HG03439 (cell line): ENCODE measurements around the gene GABRB3.

Source experiments
- ATAC-seq: cut with Tn5 transposase; IDR thresholded peaks from one replicate; pipeline ENCODE4 v1.9.1; 2021; ENCODE audit warnings: mild to moderate bottlenecking, moderate library complexity; ENCODE audit not compliant: unreplicated experiment

GABRB3 gene

GRCh38 chr15:26679927-26680326, 92.9 kb downstream of the GABRB3 start:
- no peak for ATAC-seq

GRCh38 chr15:26676115-26676514, 96.8 kb downstream of the GABRB3 start:
- no peak for ATAC-seq

GRCh38 chr15:26674467-26674866, 98.4 kb downstream of the GABRB3 start:
- ATAC-seq, result no peak

- no peak for ATAC-seq
Observed at GRCh38 chr15:26673445-26673844, 99.4 kb downstream of the GABRB3 start.

- no peak for ATAC-seq
Observed at GRCh38 chr15:26670116-26670515, 102.8 kb downstream of the GABRB3 start.

- no peak for ATAC-seq
Observed at GRCh38 chr15:26667222-26667988, 105.5 kb downstream of the GABRB3 start.

- ATAC-seq, result no peak
Observed at GRCh38 chr15:26665957-26666791, 106.7 kb downstream of the GABRB3 start.

GRCh38 chr15:26662283-26662682, 110.6 kb downstream of the GABRB3 start:
- ATAC-seq, result no peak

GRCh38 chr15:26661748-26662147, 111.1 kb downstream of the GABRB3 start:
- no peak for ATAC-seq

- no peak for ATAC-seq
Observed at GRCh38 chr15:26661107-26661506, 111.8 kb downstream of the GABRB3 start.

GRCh38 chr15:26660241-26660640, 112.6 kb downstream of the GABRB3 start:
- ATAC-seq, result no peak

- no peak for ATAC-seq
Observed at GRCh38 chr15:26658290-26658689, 114.6 kb downstream of the GABRB3 start.

GRCh38 chr15:26656080-26656479, 116.8 kb downstream of the GABRB3 start:
- no peak for ATAC-seq

- ATAC-seq, result no peak
Observed at GRCh38 chr15:26651909-26652308, 121.0 kb downstream of the GABRB3 start.

- ATAC-seq, result no peak
Observed at GRCh38 chr15:26648676-26649075, 124.2 kb downstream of the GABRB3 start.

GRCh38 chr15:26644948-26645347, 127.9 kb downstream of the GABRB3 start:
- ATAC-seq, result no peak

GRCh38 chr15:26641144-26641543, 131.7 kb downstream of the GABRB3 start:
- ATAC-seq, result no peak

GRCh38 chr15:26640601-26641000, 132.3 kb downstream of the GABRB3 start:
- ATAC-seq, result no peak

GRCh38 chr15:26639966-26640365, 132.9 kb downstream of the GABRB3 start:
- ATAC-seq, result no peak

- no peak for ATAC-seq
Observed at GRCh38 chr15:26635614-26636013, 137.3 kb downstream of the GABRB3 start.

GRCh38 chr15:26635105-26635504, 137.8 kb downstream of the GABRB3 start:
- no peak for ATAC-seq

- no peak for ATAC-seq
Observed at GRCh38 chr15:26634319-26634718, 138.5 kb downstream of the GABRB3 start.
